HepG2 (cell line): ENCODE data around the gene SMAD3.
"Not testable (repeated sequence)": the region's sequence is repeated elsewhere in the genome, so short reads cannot be mapped to it uniquely, and the experiment has no call there.

Experiments used
- KDM5B ChIP-seq: sonication (generic); formaldehyde crosslinking; IDR thresholded peaks from 2 replicates; pipeline ENCODE4 v1.4.0; 2020; ENCODE audit warnings: missing genetic modification reagents, mild to moderate bottlenecking, borderline replicate concordance
- MAF1 ChIP-seq: sonication (generic); formaldehyde crosslinking; IDR thresholded peaks from 2 replicates; pipeline ENCODE4 v1.5.0; 2020; ENCODE audit warnings: missing genetic modification reagents, borderline replicate concordance
- ZNF660 ChIP-seq: sonication (generic); formaldehyde crosslinking; IDR thresholded peaks from 2 replicates; pipeline ENCODE4 v1.5.1; 2020; ENCODE audit warnings: mild to moderate bottlenecking, low read depth, missing genetic modification reagents, borderline replicate concordance
- ZNF841 ChIP-seq: sonication (generic); formaldehyde crosslinking; IDR thresholded peaks from 2 replicates; pipeline ENCODE4 v1.8.1; 2023; ENCODE audit warnings: missing genetic modification reagents, borderline replicate concordance
- TF ChIP-seq, protein P1 (sequence below): sonication (generic); IDR thresholded peaks from 2 replicates; pipeline ENCODE4 v1.6.1; 2016; ENCODE audit warnings: low read depth, borderline replicate concordance
- TF ChIP-seq, protein P2 (sequence below): sonication (generic); formaldehyde crosslinking; IDR thresholded peaks from 2 replicates; pipeline ENCODE4 v1.8.1; 2023; ENCODE audit warnings: mild to moderate bottlenecking, missing genetic modification reagents

DNA sequence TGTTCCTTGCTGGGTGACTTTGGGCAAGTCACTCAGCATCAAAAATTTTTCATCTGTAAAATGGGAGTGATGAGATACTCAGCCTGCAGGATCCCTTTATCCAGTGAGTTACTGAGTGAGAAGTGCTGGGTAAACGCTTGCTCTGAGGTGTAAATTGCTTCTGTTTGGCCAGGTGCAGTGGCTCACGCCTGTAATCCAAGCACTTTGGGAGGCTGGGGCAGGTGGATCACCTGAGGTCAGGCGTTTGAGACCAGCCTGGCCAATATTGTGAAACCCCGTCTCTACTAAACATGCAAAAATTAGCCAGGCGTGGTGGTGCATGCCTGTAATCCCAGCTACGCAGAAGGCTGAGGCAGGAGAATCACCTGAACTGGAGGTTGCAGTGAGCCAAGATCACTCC, 87.6 kb downstream of the SMAD3 start:
- TF ChIP-seq MAF1 (CRISPR knock-in tag); KDM5B (CRISPR knock-in tag); ZNF660; ZNF841: not testable (repeated sequence)
- TF ChIP-seq, protein P1, sequence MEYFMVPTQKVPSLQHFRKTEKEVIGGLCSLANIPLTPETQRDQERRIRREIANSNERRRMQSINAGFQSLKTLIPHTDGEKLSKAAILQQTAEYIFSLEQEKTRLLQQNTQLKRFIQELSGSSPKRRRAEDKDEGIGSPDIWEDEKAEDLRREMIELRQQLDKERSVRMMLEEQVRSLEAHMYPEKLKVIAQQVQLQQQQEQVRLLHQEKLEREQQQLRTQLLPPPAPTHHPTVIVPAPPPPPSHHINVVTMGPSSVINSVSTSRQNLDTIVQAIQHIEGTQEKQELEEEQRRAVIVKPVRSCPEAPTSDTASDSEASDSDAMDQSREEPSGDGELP, result not testable (repeated sequence)
- TF ChIP-seq, protein P2, sequence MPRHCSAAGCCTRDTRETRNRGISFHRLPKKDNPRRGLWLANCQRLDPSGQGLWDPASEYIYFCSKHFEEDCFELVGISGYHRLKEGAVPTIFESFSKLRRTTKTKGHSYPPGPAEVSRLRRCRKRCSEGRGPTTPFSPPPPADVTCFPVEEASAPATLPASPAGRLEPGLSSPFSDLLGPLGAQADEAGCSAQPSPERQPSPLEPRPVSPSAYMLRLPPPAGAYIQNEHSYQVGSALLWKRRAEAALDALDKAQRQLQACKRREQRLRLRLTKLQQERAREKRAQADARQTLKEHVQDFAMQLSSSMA, result not testable (repeated sequence)
